ES-I3 (cell line): ENCODE data around the gene ETHE1.

Experiments used
- H3K36me3 ChIP-seq: 2 replicates; pipeline ENCODE4 v1.6.1; 2013; ENCODE audit warnings: mild to moderate bottlenecking, low read length, control low read depth, moderate library complexity; ENCODE audit not compliant: insufficient read depth
- H3K4me1 ChIP-seq: 2 replicates; pipeline ENCODE4 v1.6.1; 2013; ENCODE audit warnings: mild to moderate bottlenecking, control low read depth, low read length; ENCODE audit not compliant: insufficient read depth
- H3K9ac ChIP-seq: 2 replicates; pipeline ENCODE4 v1.6.1; 2013; ENCODE audit warnings: low read depth, mild to moderate bottlenecking, low read length, moderate library complexity
- H3K9me3 ChIP-seq: 2 replicates; pipeline ENCODE4 v1.6.1; 2013; ENCODE audit warnings: mild to moderate bottlenecking, low read length, moderate library complexity; ENCODE audit not compliant: control insufficient read depth, insufficient read depth

The ETHE1 gene

GRCh38 chr19:43479961-43480561 lies 46.9 kb downstream of the ETHE1 start:
- H3K36me3 ChIP-seq: peaks cover 3% of the 10 kb centered on the region; the same call in 1 of the 2 replicates
- no peaks in the 10 kb centered on the region for H3K4me1 ChIP-seq
- no peaks in the 10 kb centered on the region for H3K9me3 ChIP-seq
- no peak overlapping the region for H3K9ac ChIP-seq

- Histone ChIP-seq H3K9ac (no peak overlapping the region), H3K4me1 (no peaks in the 10 kb centered on the region; the same call in 1 of the 2 replicates), H3K36me3 (peaks cover 3% of the 10 kb centered on the region; the same call in 1 of the 2 replicates), H3K9me3 (no peaks in the 10 kb centered on the region)
These were observed 47.8 kb downstream of the ETHE1 start for GRCh38 chr19:43479226-43479625.

GRCh38 chr19:43478323-43478722 lies 48.7 kb downstream of the ETHE1 start:
- Histone ChIP-seq H3K9ac (no peak overlapping the region), H3K4me1 (no peaks in the 10 kb centered on the region; the same call in 1 of the 2 replicates), H3K36me3 (peaks cover 3% of the 10 kb centered on the region; the same call in 1 of the 2 replicates), H3K9me3 (no peaks in the 10 kb centered on the region)

GRCh38 chr19:43476606-43477005 lies 50.4 kb downstream of the ETHE1 start:
- no peaks in the 10 kb centered on the region; the same call in 1 of the 2 replicates for H3K4me1 ChIP-seq
- no peak overlapping the region for H3K9ac ChIP-seq
- H3K36me3 ChIP-seq: peaks cover 3% of the 10 kb centered on the region; the same call in 1 of the 2 replicates
- H3K9me3 ChIP-seq: no peaks in the 10 kb centered on the region

GRCh38 chr19:43474986-43475705 lies 51.9 kb downstream of the ETHE1 start:
- H3K9me3 ChIP-seq: no peaks in the 10 kb centered on the region
- H3K4me1 ChIP-seq: no peaks in the 10 kb centered on the region; the same call in 1 of the 2 replicates
- H3K9ac ChIP-seq: peak overlapping the region; percentile 58
- peaks cover 3% of the 10 kb centered on the region; the same call in 1 of the 2 replicates for H3K36me3 ChIP-seq

- Histone ChIP-seq H3K9me3 (no peaks in the 10 kb centered on the region), H3K4me1 (no peaks in the 10 kb centered on the region; the same call in 1 of the 2 replicates), H3K36me3 (peaks cover 3% of the 10 kb centered on the region; the same call in 1 of the 2 replicates), H3K9ac (peak overlapping the region; percentile 58)
These were observed 52.5 kb downstream of the ETHE1 start for GRCh38 chr19:43474487-43474886.

- no peaks in the 10 kb centered on the region for H3K36me3 ChIP-seq
- peaks cover under 1% of the 10 kb centered on the region; the same call in 1 of the 2 replicates for H3K4me1 ChIP-seq
- no peaks in the 10 kb centered on the region for H3K9me3 ChIP-seq
- H3K9ac ChIP-seq: no peak overlapping the region
These were observed 55.9 kb downstream of the ETHE1 start for GRCh38 chr19:43471091-43471490.

GRCh38 chr19:43470288-43470687 lies 56.7 kb downstream of the ETHE1 start:
- H3K4me1 ChIP-seq: peaks cover 5% of the 10 kb centered on the region; the same call in 1 of the 2 replicates
- H3K36me3 ChIP-seq: no peaks in the 10 kb centered on the region
- no peak overlapping the region for H3K9ac ChIP-seq
- H3K9me3 ChIP-seq: no peaks in the 10 kb centered on the region

- H3K9me3 ChIP-seq: no peaks in the 10 kb centered on the region
- H3K4me1 ChIP-seq: peaks cover 5% of the 10 kb centered on the region; the same call in 1 of the 2 replicates
- H3K9ac ChIP-seq: no peak overlapping the region
- no peaks in the 10 kb centered on the region for H3K36me3 ChIP-seq
These were observed 57.9 kb downstream of the ETHE1 start for GRCh38 chr19:43469160-43469480.

GRCh38 chr19:43468354-43469159 lies 58.4 kb downstream of the ETHE1 start:
- H3K9ac ChIP-seq: no peak overlapping the region
- H3K36me3 ChIP-seq: no peaks in the 10 kb centered on the region
- no peaks in the 10 kb centered on the region for H3K9me3 ChIP-seq
- H3K4me1 ChIP-seq: peaks cover 5% of the 10 kb centered on the region; the same call in 1 of the 2 replicates

- Histone ChIP-seq H3K9me3 (no peaks in the 10 kb centered on the region), H3K36me3 (no peaks in the 10 kb centered on the region), H3K9ac (no peak overlapping the region), H3K4me1 (peaks cover 5% of the 10 kb centered on the region; the same call in 1 of the 2 replicates)
These were observed 59.3 kb downstream of the ETHE1 start for GRCh38 chr19:43467730-43468129.

- Histone ChIP-seq H3K9me3 (no peaks in the 10 kb centered on the region), H3K9ac (no peak overlapping the region), H3K36me3 (no peaks in the 10 kb centered on the region), H3K4me1 (peaks cover 5% of the 10 kb centered on the region; the same call in 1 of the 2 replicates)
These were observed 59.7 kb downstream of the ETHE1 start for GRCh38 chr19:43467276-43467675.

- Histone ChIP-seq H3K9ac (no peak overlapping the region), H3K9me3 (no peaks in the 10 kb centered on the region), H3K4me1 (peaks cover 5% of the 10 kb centered on the region; the same call in 1 of the 2 replicates), H3K36me3 (no peaks in the 10 kb centered on the region)
These were observed 60.2 kb downstream of the ETHE1 start for GRCh38 chr19:43466793-43467192.

- H3K9me3 ChIP-seq: no peaks in the 10 kb centered on the region
- peaks cover 5% of the 10 kb centered on the region; the same call in 1 of the 2 replicates for H3K4me1 ChIP-seq
- peak within 1 kb of the TSS; percentile 85; the same call in 1 of the 2 replicates for H3K9ac ChIP-seq
- H3K36me3 ChIP-seq: no peaks in the 10 kb centered on the region
These were observed 61.4 kb downstream of the ETHE1 start, which contains the start of gene LYPD3 for GRCh38 chr19:43465468-43466120. Gene LYPD3 (minus strand): TSS chr19:43465608. CDS start chr19:43465571, 37 bp downstream.
